DMS153 (cell line): ENCODE data around the gene DHODH.
"Not testable (repeated sequence)": the region's sequence is repeated elsewhere in the genome, so short reads cannot be mapped to it uniquely, and the experiment has no call there.

Experiments used
- DNase-seq: peaks from one replicate; lab custom pipeline; 2025; lab: John Stamatoyannopoulos, UW

The DHODH gene

DNA sequence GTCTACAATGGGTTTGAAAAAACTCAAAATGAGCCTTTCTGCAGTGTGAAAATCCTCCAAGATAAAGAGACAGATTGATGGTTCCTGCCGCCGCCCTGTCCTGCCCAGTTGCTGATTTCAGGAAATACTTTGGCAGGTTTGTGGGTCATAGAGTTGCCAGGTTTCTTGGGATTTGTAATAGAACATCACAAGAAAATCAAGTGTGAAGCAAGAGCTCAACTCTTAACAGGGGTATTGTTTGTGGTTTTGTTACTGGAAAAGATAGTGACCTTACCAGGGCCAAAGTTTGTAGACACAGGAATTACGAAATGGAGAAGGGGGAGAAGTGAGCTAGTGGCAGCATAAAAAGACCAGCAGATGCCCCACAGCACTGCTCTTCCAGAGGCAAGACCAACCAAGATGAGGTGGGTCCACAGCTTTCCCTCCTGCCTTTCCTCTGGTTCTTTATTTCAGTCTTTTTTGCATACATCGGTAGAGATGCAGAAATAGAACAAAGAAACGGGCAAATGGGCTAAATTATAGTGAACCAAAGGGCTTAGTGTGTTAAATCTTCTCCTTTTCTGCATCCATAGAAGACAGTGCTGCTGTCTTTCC, 45.8 kb downstream of the DHODH start, which contains the start of gene HP:
Gene HP, plus strand, starts transcription at position 252 of the 594 bp plus-strand sequence. Its CDS starts 148 bp downstream, at position 400.
- DNase-seq = not testable (repeated sequence)

DNA sequence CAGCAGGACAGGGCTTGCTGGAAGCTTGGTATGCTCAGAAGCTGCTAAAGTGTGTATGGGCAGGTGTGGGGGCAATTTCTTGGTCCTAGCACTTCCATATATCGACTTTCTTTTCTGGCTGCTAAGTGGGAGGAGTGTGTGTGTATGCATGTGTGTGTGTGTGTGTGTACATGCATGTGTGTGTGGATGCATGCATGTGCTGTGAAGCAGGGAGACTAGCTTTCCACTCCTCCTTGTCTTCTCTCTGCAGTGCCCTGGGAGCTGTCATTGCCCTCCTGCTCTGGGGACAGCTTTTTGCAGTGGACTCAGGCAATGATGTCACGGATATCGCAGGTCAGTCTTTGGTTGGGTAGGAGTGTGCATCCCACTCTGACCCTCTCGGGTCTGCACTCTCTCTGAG, 47.4 kb downstream of the DHODH start:
- DNase-seq = no peak

DNA sequence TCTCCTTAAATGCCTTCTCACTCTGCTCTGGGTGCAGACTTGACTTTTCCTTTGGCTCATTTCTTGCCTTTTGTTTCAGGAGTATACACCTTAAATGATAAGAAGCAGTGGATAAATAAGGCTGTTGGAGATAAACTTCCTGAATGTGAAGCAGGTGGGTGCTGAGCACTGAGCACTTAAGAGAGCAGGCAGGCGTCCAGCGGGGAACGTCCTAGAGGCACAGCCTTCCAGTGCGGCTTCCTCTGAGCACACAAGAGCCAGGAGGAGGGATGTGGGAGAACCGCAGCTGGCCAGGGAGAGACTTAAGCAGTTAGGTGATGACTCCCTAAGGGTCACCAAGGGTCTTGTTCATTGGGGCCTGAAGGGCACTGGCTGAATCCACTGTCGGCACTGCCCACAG, 48.8 kb downstream of the DHODH start:
- not testable (repeated sequence) for DNase-seq

DNA sequence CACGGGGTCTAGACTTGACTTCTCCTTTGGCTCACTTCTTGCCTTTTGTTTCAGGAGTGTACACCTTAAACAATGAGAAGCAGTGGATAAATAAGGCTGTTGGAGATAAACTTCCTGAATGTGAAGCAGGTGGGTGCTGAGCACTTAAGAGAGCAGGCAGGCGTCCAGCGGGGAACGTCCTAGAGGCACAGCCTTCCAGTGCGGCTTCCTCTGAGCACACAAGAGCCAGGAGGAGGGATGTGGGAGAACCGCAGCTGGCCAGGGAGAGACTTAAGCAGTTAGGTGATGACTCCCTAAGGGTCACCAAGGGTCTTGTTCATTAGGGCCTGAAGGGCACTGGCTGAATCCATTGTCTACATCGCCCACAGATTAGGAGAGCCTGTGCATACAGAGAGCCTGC, 50.5 kb downstream of the DHODH start:
- DNase-seq = peak; percentile 9

GRCh38 chr16:72060405-72060804, 51.9 kb downstream of the DHODH start:
- DNase-seq = no peak

GRCh38 chr16:72061564-72061963, 53.0 kb downstream of the DHODH start:
- no peak for DNase-seq

DNA sequence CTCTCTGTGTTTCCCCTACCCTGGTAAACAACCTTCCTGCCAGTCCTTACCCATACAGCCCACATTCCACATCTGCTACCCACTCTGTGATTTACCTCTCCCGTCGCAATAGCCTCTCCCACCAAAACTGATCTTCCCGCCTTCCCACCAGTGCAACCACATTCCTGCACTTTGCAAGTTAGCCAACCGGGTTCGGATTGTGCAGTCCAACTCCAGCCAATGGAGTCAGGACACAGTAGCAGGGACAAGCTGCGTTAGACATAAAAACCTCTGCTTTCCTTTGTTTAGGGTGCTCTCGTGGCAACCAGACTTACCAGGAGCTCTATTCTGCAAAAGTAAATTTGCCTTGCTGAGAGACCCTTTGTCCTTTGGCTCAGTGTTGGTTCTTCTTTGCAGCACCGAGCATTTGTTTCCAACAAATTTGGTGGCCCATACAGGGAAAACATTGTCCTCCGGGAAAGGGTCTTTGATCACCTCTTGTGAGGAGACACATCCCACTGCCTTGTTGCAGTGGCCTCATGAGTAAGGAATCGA, 55.9 kb downstream of the DHODH start:
- DNase-seq = no peak

DNA sequence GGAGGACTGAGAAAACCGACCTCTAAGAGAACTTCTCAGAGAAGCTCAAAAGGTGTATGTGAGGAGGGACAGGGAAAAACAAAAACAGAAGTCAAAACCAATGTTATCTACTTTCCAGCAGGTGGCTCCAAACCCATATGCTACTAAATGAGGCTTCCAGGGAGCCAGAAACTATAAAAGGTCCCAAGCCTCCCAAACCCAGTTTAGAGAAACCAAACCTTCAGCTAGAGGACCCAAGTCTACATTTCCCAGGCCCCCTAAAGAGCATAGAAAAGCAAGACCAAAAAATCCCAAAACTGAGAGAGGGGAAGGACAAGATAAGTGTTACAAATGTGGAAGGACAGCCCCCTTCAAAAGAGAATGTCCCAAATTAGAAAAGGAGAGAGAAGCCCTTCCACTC, 58.2 kb downstream of the DHODH start:
- peak; percentile 24 for DNase-seq

DNA sequence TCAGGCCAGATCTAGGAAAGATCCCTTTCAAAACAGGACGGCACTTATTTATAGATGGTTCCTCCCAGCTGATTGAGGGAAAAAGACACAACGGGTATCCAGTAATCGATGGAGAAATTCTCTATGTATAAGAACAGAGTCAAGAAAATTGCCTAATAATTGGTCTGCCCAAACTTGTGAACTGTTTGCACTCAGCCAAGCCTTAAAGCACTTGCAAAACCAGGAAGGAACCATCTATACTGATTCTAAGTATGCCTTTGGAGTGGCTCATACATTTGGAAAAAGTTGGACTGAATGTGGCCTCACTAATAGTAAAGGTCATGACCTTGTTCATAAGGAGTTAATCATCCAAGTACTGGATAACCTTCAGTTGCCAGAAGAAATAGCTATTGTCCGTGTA, 60.4 kb downstream of the DHODH start:
- no peak for DNase-seq

- no peak for DNase-seq
Measured at GRCh38 chr16:72072514-72073342, 64.2 kb downstream of the DHODH start.

DNA sequence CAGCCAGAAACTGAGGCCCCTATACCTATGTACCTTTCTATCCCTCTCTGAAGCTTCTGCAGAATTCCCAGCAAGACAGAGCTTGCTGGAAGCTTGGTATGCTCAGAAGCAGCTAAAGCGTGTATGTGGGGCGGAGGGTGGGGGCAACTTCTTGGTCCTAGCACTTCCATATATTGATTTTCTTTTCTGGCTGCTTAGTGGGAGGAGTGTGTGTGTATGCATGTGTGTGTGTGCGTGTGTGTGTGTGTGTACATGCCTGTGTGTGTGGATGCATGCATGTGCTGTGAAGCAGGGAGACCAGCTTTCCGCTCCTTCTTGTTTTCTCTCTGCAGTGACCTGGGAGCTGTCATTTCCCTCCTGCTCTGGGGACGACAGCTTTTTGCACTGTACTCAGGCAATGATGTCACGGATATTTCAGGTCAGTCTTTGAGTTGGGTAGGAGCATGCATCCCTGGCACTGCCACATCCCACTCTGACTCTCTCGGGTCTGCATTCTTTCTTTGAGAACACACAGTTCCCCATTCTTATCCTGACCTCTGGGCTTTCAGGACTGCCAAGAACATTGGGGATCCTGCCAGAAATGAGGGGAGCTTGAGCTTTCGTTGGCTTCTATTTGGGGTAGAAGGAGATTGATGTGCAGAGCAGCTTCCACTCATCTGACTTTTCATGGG, 65.2 kb downstream of the DHODH start:
- no peak for DNase-seq

GRCh38 chr16:72075067-72075466, 66.5 kb downstream of the DHODH start:
- DNase-seq = not testable (repeated sequence)
